HFF-Myc (cell line): ENCODE data around the gene PYGO1.

Experiments used
- DNase-seq: peaks from one replicate; pipeline ENCODE4 v3.0.0-alpha.2; 2011; ENCODE audit warnings: low read depth; ENCODE audit errors: extremely low read depth
- H3K4me3 ChIP-seq: replicated peaks from 2 replicates; pipeline ENCODE4 v1.5.1; 2011; ENCODE audit warnings: low read depth, mild to moderate bottlenecking, control low read depth, low read length
- CTCF ChIP-seq: IDR thresholded peaks from 2 replicates; pipeline ENCODE4 v1.5.1; 2012; ENCODE audit warnings: mild to moderate bottlenecking, low read depth, low read length, control low read depth; ENCODE audit errors: missing control alignments

The PYGO1 gene

DNA sequence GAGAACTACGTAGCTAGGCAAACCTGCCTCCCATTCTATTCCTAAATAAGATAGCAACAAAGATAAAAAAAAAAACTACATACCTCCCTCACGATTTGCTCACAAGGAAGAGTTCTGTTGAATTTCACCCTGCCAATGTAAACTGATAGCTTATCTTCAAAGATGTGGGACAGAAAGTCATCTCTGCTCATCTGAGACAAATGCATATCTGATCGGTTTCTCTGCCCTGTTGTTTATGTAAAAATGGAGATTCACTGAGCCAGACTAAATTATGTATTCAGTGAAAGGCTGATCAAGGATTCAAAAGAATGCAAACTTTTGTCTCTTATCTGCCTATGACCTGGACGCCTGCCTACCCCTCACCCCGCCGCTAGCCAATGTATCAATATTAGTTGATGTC, 11.2 kb downstream of the PYGO1 start:
- TF ChIP-seq CTCF, result no peak
- H3K4me3 ChIP-seq, result no peak overlapping the region
- no peak for DNase-seq

DNA sequence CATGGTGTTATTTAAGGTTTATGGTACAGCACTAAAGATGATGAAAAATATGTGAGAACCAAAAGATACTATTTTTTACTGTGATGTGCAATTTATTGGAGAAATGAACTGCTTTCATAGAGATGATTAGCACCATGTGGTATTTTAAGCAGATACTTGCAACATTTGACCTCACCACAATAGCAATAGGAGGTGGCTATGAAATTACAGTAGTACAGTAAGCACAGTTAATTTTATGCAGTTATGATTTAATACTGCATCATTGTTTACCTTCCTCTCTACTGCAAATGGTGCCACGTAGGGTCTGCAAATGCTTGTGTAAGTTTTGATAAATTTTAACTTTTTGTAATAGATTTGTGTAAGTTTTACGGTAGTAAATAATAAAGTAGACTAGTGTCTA, 14.0 kb downstream of the PYGO1 start:
- no peak for TF ChIP-seq CTCF
- H3K4me3 ChIP-seq, result no peak overlapping the region
- DNase-seq, result no peak

DNA sequence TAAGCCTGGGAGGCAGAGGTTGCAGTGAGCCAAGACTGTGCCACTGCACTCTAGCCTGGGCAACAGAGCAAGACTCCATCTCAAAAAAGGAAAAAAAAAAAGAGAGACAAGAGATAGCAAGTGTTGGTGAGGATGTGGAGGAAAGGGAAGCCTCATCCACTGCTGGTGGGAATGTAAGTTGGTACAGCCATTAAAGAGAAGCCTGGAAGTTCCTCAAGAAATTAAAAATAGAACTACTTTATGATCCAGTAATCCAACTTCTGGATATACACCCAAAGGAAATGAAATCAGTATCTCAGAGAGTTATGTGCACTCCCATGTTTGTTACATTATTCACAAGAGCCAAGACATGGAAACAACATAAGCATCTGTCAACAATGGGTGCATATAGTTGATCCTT, 14.9 kb downstream of the PYGO1 start:
- TF ChIP-seq CTCF, result no peak
- no peak for DNase-seq
- no peak overlapping the region for H3K4me3 ChIP-seq

GRCh38 chr15:55564347-55565145, 23.6 kb downstream of the PYGO1 start:
- DNase-seq, result no peak
- no peak overlapping the region for H3K4me3 ChIP-seq
- peak; percentile 8 for TF ChIP-seq CTCF

DNA sequence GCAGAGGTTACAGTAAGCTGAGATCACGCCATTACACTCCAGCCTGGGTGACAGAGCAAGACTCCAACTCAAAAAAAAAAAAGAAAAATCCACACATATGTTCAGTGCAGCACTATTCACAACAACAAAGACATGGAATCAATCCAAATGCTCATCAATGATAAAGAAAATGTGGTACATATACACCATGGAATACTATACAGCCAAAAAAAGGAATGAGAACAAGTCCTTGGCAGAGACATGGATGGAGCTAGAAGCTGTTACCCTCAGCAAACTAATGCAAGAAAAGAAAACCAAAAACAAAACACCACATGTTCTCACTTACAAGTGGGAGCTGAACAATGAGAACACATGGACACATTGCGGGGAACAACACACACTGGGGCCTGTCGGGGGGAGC, 25.5 kb downstream of the PYGO1 start:
- DNase-seq, result no peak
- no peak for TF ChIP-seq CTCF
- H3K4me3 ChIP-seq, result no peak overlapping the region

GRCh38 chr15:55555089-55555488, 33.1 kb downstream of the PYGO1 start:
- TF ChIP-seq CTCF, result no peak
- no peak overlapping the region for H3K4me3 ChIP-seq
- DNase-seq, result no peak

- no peak for TF ChIP-seq CTCF
- no peak for DNase-seq
Measured at GRCh38 chr15:55552926-55553325, 35.2 kb downstream of the PYGO1 start.

More at GRCh38 chr15:55552926-55553325, 35.2 kb downstream of the PYGO1 start:
- no peak overlapping the region for H3K4me3 ChIP-seq
